ENCODE results near the gene FUT1.
"Not testable (repeated sequence)": the region's sequence is repeated elsewhere in the genome, so short reads cannot be mapped to it uniquely, and the experiment has no call there.

FUT1 gene

GRCh38 chr19:48752496-48753365 is at the start of gene FUT1:
Gene FUT1, minus strand, starts transcription at chr19:48752641. Its CDS starts 1,360 bp downstream, at chr19:48751281.
- no peak for DNase-seq (ENCODE audit: low read depth in 3 of 3)

GRCh38 chr19:48799358-48800300 is 47.2 kb upstream of the FUT1 start:
- DNase-seq (ENCODE audit: low read depth in 3 of 3): no peak

- DNase-seq (ENCODE audit: low read depth in 3 of 3): no peak
These were observed 46.5 kb upstream of the FUT1 start for GRCh38 chr19:48798937-48799336.

GRCh38 chr19:48797103-48797502 is 44.7 kb upstream of the FUT1 start:
- no peak for DNase-seq (ENCODE audit: low read depth in 3 of 3)

GRCh38 chr19:48796298-48797083 is 44.0 kb upstream of the FUT1 start:
- DNase-seq (ENCODE audit: low read depth in 3 of 3): no peak

- DNase-seq (ENCODE audit: low read depth in 3 of 3): no peak
These were observed 43.2 kb upstream of the FUT1 start for GRCh38 chr19:48795685-48796070.

- peak; percentile 71 to 80 (median 76) for DNase-seq (ENCODE audit: low read depth in 3 of 3)
These were observed 42.7 kb upstream of the FUT1 start for GRCh38 chr19:48795055-48795684.

GRCh38 chr19:48794291-48794690 is 41.9 kb upstream of the FUT1 start:
- DNase-seq (ENCODE audit: low read depth in 3 of 3): no peak

- DNase-seq (ENCODE audit: low read depth in 3 of 3): no peak
These were observed 40.8 kb upstream of the FUT1 start for GRCh38 chr19:48793271-48793670.

GRCh38 chr19:48787331-48787730 is 34.9 kb upstream of the FUT1 start:
- DNase-seq (ENCODE audit: low read depth in 3 of 3): not testable (repeated sequence)

- DNase-seq (ENCODE audit: low read depth in 3 of 3): not testable (repeated sequence)
These were observed 34.0 kb upstream of the FUT1 start for GRCh38 chr19:48786422-48786821.

GRCh38 chr19:48784527-48784926 is 32.1 kb upstream of the FUT1 start:
- DNase-seq (ENCODE audit: low read depth in 3 of 3): no peak

GRCh38 chr19:48780631-48781391 is 28.4 kb upstream of the FUT1 start:
- DNase-seq (ENCODE audit: low read depth in 3 of 3): no peak

- no peak for DNase-seq (ENCODE audit: low read depth in 3 of 3)
These were observed 27.2 kb upstream of the FUT1 start for GRCh38 chr19:48779636-48780035.

GRCh38 chr19:48777720-48778119 is 25.3 kb upstream of the FUT1 start:
- DNase-seq (ENCODE audit: low read depth in 3 of 3): no peak

- no peak for DNase-seq (ENCODE audit: low read depth in 3 of 3)
These were observed 24.7 kb upstream of the FUT1 start for GRCh38 chr19:48777139-48777538.

- DNase-seq (ENCODE audit: low read depth in 3 of 3): no peak
These were observed 20.1 kb upstream of the FUT1 start for GRCh38 chr19:48772503-48772953.

GRCh38 chr19:48770734-48771472 is 18.5 kb upstream of the FUT1 start:
- no peak for DNase-seq (ENCODE audit: low read depth in 3 of 3)

GRCh38 chr19:48770266-48770665 is 17.8 kb upstream of the FUT1 start:
- no peak for DNase-seq (ENCODE audit: low read depth in 3 of 3)

All from stimulated activated CD4-positive, alpha-beta T cell treated with anti-CD3 and anti-CD28 coated beads, TNF-alpha, amount 100 ng/mL, for 48 hours (primary cell).